ENCODE measurements around the gene CREB3L2.

- TF ChIP-seq ZNF274 (IDR thresholded peaks at IDR 0.05; ENCODE audit: insufficient read depth, insufficient read length): no peak
- peak; percentile 53 for TF ChIP-seq POLR2A (IDR thresholded peaks at IDR 0.05; ENCODE audit: low read depth, low read length)
- TF ChIP-seq CTCF (IDR thresholded peaks at IDR 0.05 in 2 of 3, conservative IDR thresholded peaks at IDR 0.05 in 1 of 3; ENCODE audit: control insufficient read depth in 2 of 3, extremely low read depth in 1 of 3, insufficient read depth in 1 of 3, low read depth in 3 of 3, low read length in 3 of 3): no peak
Observed at GRCh38 chr7:137981668-137982067, 20.2 kb downstream of the CREB3L2 start.

Data from GM12878 (cell line).